ENCODE results near the gene RPL35A.
"Not testable (repeated sequence)": the region's sequence is repeated elsewhere in the genome, so short reads cannot be mapped to it uniquely, and the experiment has no call there.

The RPL35A gene

DNA sequence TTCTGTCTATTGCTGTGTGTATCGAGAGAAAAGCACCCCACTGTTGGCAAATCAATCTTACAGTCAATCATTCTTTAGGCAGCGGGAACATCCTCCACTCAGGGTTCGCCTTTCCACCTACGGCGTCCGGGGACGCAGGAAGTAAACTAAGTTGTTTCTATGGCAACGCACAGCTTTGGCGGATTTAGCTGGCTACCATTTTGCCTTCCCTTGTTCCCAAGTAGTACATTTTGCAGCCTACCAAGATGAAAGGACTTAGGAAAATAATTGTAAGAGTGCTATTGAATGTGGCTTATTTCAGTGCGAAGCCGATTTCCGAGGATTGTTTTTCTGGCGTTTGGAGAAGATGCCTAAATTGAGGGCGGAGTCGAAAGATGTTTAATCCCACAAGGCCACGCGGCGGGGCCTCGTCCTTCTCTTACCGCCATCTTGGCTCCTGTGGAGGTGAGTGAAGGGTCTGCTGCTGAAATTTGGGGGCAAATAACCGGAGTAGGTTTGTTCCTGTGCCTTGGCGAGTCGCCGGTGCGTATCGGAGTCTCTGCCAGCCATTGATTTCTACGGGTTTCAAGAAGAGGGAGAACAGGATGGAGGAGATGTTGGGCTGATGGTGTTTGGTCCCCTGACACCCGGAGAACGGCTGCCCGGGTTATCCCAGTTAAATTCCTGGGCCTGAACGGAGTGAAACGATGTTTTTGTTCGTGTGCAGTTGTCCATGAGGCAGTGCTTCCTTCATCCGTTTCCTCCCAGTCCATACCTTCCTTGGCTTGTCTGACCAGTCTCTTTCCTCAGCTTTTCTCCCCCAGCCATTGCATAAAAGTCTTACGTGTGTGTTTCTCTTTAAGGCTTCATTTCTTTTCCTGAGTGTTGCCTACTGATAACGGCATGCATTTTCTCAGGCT lies at the start of gene RPL35A:
Gene RPL35A, plus strand, starts transcription at position 413 of the 899 bp plus-strand sequence. CDS start 778 bp downstream, outside the sequence.
- peak; percentile 93 for DNase-seq

DNA sequence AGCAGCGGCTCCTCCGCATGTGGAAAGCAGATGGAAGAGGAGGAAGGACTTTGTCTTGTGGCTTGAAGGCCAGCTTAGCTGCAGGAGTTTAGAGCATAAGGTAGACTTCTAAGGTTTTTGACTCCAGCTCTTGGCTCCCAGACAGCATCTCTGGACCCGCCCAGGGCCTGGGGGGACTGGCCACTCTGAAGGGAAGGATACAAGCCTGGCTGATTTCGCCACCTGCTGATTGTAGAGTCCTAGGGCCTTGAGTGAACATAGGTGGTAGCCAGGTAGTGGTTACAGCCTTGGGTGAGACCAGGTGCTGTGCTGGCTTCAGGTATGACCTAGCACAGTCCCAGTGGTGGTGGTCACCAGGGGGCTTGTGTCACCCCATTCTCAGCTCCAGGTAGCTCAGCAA lies 48.4 kb upstream of the RPL35A start:
- no peak for DNase-seq

DNA sequence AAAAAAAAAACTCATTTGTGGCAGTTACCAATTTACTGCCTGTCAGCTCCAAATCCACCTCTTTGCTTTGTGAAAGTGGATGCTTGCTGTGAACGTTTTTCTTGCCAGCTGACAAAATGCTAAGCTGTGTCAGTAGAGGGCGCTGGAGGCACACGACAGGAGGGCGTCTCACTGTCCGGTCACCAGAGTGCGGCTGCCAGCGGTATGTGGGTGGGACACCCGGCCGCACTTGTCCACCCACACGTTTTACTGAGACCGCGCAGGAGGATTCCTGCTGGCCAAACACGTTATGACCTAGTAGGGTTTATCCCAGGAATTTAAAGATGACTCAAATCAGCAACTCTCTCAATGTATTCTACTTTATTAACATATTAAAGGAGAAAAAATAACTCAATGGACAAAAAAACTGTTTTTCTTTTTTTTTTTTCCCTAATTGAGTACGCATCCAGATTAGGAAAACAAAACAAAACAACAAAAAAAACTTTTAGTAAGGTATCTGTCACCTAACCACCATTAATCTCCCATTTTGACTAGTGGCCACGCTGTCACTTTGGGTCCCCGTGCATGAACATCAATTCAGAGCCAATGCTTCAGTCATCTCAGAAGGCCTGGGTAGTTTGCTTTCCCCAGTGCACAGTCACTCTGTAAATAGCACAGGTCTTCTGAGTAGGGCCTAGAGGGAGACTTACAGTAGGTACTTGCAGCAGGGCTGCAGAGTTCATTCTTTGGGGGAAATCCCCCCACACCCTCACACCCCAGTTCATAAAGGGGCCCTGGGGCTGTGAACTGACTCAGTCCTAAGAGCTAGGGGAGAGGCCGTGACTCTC lies 43.8 kb upstream of the RPL35A start:
- DNase-seq: peak; percentile 76

DNA sequence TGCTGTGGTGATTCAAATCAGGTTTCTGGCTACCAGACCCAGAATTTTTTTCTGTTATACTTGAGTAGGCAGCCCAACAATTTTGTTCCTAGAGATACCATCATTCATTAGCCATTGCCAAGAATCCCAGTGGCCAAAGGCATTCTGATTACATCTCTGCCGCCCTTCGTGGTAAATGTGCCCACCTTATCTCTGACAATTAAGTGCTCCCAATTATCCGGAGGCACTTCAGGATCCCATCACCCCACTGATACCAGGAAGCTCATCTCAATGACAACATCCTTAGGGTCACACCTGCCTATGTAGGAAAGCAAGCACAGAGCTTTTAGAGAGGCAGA lies 43.2 kb upstream of the RPL35A start:
- no peak for DNase-seq

DNA sequence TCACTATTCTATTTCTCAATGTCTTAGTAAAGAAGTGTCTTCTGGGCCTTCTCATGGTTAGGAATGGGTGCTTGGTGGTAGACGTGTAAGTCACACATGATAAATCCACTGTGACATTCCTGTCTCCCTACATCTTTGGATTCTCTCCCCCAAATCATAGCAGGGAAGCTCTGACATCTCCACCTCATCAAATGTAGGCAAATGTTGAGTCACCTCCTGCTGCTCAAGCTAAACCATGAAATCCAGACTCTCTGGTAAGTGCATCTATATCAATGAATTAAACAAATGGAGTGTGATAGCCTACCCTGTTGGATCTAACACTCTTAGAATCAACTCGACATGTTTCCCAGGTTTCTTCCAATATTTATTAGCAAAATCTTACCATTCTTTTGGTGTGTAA lies 42.8 kb upstream of the RPL35A start:
- DNase-seq: no peak

DNA sequence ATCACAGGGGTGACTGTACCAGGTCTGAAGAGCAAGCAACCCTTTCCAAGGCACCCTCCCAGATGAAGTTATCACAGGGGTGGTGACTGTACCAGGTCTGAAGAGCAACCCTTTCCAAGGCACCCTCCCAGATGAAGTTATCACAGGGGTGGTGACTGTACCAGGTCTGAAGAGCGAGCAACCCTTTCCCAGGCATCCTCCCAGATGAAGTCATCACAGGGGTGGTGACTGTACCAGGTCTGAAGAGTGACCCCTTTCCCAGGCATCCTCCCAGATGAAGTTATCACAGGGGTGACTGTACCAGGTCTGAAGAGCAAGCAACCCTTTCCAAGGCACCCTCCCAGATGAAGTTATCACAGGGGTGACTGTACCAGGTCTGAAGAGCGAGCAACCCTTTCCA lies 41.4 kb upstream of the RPL35A start:
- not testable (repeated sequence) for DNase-seq

DNA sequence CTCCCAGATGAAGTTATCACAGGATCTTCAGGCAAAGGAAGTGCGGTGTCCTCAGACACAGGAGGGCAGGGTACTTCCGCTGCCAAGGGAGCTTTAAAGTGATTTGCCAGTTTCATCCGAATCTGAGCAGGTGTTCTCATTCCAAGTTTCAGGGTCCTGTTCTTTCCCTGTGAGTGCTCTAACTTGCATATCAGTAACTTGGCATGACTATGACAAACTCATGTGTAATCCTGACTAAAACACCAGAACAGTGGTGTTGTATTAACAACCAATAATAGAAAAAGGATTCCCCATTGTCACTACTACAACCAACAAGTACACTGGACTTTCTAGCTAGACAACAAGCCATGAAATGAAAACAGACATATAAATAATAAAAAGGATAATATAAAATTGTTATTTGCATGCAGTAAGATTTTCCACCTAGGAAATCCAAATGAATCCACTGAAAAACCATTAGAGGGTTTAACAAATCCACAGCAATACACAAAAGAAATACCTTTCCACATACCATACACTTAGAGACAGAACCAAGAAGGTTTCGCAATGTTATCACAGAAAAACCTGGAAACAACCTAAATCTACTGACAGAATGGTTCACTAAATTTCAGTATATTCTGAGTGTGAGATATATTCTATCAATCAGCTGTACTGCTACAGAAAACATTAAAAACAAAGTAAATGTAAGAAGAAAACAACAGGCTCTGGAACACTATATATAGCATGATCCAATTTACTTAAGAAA lies 40.9 kb upstream of the RPL35A start:
- no peak for DNase-seq

DNA sequence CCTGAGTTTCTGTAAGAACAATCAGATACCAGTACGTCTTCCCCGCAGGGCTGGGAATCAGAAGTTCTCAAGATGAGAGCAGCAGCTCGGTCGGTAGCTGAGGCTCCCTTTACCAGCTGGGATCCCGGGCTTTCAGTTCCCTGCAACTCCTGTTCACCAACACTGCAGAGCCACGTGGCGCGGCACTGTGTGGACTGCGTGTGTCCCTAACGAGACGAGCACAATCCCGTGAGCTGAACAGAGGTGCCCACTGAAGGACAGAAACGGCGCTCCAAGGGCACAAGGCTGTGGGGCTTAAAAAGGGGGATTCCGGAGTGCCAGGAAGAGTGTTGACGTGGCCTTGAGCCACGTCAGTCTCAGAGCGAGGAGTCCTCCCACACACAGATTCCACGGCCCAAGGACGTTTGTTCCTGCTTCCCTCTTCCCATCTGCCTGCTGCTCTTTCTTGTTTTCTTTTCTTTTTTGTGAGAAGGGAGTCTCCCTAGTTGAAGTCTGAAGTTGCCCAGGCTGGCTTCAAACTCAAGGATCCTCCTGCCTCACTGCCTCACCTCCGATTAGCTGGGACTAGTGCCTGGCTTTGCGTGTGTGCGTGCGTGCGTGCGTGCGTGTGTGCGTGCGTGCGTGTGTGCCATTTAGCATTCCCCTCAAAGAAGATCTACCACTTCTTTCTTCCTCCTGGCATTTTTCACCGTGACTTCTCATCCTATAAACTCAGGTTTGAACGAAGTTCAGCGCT lies 37.1 kb upstream of the RPL35A start:
- no peak for DNase-seq

DNA sequence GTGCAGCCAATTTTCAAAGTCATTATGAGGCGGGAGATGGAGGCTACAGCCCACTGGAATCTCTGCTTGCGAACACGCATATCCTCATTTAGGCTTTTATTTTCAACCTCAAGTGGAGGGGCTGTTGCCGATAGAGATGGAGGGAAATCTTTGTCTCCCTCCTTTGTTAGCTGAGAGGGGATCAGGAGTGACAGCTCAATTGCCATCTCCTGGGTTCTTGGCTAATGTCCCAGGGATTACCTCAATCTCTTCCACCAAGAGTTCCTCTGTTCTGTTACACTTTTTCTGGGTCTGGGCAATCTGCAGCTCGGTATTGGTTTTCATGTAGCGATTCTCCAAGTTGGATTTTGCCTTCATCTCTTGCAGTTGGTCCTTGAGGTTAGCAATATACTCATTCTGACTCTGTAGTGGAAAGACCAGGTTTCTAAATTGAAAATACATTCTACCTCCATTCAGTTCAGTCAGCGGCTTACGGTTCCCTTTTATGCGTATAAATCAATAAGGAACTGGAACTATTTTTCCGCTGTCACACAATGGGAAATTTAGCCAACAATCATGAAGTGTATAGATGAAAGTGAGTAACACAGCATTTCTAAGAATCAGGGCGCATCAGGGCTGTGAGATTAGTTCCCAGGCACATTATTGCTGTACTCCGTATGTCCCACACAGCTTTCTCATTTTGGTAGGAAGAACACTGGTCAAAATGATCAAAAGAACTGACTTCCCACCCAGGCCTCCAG lies 36.2 kb upstream of the RPL35A start:
- no peak for DNase-seq

DNA sequence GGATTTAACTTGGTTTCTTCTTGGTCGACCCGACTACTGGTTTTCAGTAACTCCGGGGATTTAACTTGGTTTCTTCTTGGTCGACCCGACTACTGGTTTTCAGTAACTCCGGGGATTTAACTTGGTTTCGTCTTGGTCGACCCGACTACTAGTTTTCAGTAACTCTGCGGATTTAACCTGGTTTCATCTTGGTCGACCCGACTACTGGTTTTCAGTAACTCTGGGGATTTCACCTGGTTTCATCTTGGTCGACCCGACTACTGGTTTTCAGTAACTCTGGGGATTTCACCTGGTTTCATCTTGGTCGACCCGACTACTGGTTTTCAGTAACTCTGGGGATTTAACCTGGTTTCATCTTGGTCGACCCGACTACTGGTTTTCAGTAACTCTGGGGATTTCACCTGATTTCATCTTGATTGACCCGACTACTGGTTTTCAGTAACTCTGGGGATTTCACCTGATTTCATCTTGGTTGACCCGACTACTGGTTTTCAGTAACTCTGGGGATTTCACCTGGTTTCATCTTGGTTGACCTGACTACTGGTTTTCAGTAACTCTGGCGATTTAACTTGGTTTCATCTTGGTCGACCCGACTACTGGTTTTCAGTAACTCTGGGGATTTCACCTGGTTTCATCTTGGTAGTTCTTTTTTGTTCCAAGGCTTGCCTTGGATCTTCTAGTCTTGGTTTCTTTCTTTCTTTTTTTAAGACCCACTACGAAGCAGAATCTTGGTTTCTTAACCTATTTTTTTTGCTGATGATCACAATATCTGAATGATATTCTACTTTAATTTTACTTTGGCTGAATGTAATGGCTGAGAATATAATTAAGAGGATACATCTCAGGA lies 28.3 kb upstream of the RPL35A start:
- not testable (repeated sequence) for DNase-seq

DNA sequence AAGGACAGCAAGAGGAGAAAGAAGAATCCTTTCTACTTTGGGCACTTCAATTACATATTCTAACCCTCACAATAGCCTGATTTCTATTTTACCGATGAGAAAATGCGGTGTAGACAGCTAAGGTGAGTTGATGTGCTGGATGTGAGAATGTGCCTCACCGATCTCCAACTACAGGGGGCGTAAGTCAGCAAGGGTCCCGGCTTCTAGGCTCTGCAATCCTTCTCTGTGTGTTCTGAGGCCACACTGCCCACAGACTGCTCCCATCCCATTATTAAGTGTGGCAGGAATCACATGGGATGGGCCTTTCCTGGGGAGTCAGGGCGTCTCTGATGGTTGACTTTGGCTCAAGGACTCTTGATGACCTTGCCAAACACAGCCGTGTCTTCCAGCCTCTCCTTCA lies 23.6 kb upstream of the RPL35A start:
- no peak for DNase-seq

DNA sequence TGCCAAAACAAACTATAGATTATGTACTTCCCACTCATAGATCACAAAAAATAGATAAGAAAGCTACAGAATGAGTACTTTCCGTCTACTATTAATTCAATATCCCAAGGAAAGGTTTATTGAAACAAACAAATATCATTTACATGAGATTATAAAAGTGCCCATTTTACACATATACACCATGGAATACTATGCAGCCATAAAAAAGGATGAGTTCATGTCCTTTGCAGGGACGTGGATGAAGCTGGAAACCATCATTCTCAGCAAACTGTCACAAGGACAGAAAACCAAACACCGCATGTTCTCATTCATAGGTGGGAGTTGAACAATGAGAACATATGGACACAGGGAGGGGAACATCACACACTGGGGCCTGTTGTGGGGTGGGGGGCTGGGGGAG lies 22.4 kb upstream of the RPL35A start:
- not testable (repeated sequence) for DNase-seq

DNA sequence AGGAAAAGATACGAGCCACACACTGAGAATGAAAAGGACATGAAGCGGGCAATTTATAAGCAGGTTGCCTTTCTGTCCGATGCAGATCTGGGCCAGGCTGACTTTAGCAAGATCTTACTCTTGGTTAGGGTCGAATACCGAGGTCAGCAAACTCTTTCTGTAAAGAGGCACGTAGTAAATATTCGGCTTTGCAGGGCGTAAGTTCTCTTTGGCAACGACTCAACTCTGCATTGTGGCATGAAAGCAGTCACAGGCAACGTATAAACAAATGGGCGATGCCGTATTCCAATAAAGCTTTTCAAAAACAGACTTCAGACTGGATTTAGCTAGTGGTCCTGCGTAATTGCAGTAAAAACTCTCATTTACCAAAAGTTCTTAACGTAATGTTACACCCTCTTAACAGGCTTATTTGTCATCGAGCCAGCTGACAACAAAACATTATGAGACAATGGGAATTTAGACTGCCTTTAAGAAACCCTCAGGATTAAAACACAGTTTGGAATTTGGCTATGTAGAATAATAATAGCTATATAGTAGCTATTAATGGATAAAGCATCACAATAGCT lies 13.1 kb upstream of the RPL35A start:
- no peak for DNase-seq

DNA sequence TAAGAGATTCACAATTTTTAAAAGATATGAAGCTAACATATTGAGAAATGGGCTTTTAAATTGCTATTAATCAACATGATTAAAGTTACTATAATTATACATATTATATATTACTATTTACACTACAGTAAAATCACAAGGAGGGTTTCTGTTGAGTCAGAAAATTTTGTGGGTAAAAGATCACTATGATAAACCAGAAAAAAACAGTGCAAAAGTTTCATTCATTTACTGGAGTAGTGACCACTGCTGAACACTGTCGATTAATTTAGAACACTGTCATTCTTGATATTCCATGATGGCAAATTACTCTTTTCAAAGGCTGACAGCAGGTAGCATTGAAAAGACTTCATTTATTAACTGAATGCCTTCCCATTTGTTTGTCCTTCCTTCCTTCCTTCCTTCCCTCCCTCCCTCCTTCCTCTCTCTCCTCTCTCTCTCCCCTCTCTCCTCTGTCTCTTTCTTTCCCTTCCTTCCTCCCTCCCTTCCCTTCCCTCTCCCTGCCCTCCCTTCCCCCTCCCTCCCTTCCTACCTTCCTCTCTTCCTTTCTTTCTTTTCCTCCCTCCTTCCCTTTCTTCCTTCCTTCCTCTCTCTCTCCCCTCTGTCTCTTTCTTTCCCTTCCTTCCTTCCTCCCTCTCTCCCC lies 9.1 kb upstream of the RPL35A start:
- DNase-seq: no peak

DNA sequence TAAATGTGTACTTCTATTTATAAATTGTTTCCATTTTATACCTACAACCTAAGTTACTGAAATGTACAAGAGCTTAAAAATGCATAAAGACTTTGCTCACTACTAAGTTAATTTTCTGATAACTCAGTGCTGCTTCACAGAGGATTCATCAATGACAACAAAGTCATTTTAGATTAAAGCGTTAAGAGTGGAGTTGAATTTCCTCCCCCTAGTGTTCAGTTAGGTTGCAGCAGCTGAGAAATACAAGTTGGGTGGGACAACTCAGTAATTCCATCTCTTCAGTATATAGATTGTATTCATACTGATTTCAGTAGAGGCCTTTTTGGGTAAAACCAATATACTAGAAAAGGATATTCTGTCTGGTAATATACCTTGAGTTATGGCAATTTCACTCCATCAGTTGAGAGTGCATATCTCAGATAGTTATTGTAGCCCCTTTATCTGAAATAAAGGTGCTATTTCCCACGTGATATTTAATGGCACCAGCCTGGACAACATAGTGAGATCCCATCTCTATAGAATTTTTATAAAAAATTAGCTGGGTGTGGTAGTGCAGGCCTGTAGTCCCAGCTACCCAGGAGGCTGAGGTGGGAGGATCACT lies 6.9 kb upstream of the RPL35A start:
- DNase-seq: peak; percentile 75

DNA sequence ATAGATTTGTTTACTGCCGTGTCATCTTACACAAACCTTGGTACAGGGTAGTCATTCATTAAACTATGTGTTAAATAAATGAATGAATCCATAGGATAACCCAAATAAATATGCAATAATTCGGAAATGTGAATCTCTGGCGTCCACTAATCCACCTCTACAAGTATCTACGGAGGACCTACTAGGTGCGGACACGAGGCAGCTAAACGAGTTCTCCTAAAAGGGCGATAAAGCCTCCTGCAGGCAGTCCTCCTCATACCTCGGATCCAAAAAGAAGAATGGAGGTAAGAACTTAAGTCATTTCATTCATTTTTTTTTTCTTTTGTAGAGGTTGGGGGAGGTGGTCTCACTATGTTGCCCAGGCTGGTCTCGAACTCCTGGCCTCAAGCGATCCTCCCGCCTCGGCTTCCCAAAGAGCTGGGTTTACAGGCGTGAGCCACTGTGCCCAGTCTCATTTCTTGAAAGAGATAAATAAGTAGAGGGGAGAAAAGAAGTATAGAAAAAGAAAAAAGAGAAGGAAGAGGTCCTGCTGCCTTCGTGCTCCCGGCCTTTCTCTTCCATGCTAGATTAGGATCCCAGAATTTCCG lies 706 bp upstream of the RPL35A start:
- DNase-seq: no peak

DNA sequence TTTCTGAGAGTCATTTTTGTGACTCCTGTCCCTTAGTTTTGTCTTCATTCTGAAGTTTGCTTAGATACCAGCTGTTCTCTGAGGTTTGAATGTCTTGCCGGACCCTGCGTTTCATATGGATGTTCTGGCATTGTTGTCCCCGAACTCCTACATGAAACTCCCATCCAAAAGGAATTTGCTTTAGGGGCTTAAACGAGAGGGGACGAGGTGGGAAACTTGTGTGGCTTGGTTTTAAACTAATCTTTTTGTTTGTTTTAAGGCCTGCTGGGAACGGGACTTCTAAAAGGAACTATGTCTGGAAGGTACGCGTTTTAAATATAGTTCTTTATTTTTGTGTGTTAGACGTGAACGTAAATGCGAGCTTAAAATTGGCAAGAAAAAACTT lies 679 bp downstream of the RPL35A start:
- no peak for DNase-seq

DNA sequence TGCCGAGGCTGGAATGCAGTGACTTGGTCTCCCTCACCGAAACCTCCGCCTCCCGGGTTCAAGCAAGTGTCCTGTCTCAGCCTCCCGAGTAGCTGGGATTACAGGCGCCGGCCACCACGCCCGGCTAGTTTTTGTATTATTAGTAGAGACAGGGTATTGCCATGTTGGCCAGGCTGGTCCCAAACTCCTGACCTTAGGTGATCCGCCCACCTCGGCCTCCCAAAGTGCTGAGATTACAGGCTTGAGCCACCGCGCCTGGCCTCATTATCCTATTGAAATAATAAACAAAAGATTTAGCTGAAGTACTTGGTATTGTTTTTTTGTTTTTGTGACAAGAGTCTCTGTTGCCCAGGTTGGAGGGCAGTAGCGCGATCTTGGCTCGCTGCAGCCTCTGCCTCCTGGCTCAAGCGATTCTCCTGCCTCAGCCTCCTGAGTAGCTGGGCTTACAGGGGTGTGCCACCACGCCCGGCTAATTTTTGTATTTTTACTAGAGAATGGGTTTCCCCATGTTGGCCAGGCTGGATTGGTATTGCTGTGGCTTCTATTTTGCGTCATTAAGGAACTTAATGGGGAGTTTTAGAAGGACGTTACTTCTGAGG lies 1.5 kb downstream of the RPL35A start:
- no peak for DNase-seq

DNA sequence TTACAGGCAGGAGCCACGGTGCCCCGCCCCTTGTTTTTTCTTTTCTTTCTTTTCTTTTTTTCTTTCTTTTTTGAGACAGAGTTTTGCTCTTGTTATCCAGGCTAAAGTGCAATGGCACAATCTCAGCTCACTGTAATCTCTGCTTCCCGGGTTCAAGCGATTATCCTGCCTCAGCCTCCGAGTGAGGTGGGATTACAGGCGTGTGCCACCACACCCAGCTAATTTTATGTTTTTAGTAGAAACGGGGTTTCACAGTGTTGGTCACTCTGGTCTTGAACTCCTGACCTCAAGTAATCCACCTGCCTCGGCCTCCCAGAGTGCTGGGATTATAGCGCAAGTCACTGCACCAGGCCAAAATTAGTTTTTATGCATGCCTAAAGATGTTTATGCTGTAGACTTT lies 2.5 kb downstream of the RPL35A start:
- no peak for DNase-seq
